Stimulated activated CD4-positive, alpha-beta T cell treated with anti-CD3 and anti-CD28 coated beads, Interleukin-12 subunit alpha, Interleukin-12 subunit beta, amount 100 ng/mL, for 48 hours (primary cell): ENCODE measurements around the gene DDX39B.
"Not testable (repeated sequence)": the region's sequence is repeated elsewhere in the genome, so short reads cannot be mapped to it uniquely, and the experiment has no call there.

Experiments
- DNase-seq, 3 donors: peaks; one replicate each; pipeline ENCODE4 v3.0.0-alpha.2; 2020; ENCODE audit warnings: low read depth in 2 of 3, low spot score in 1 of 3

DDX39B gene

GRCh38 chr6:31541658-31542521, at the start of gene DDX39B:
Gene DDX39B (minus strand): TSS chr6:31542003. CDS start chr6:31540532, 1,471 bp downstream.
- DNase-seq, result peak; percentile 86 to 92 (median 89)

GRCh38 chr6:31590691-31591090, 48.9 kb upstream of the DDX39B start:
- DNase-seq, result not testable (repeated sequence)

GRCh38 chr6:31588871-31589650, 47.3 kb upstream of the DDX39B start:
- no peak for DNase-seq

GRCh38 chr6:31587791-31588777, 46.3 kb upstream of the DDX39B start:
- no peak for DNase-seq

- DNase-seq, result no peak
Measured at GRCh38 chr6:31586599-31587281, 44.9 kb upstream of the DDX39B start.

- DNase-seq, result no peak
Measured at GRCh38 chr6:31586008-31586407, 44.2 kb upstream of the DDX39B start, which contains the start of gene LST1. Gene LST1 (plus strand): TSS chr6:31586277. CDS start chr6:31587300, 1,023 bp downstream.

- DNase-seq, result no peak
Measured at GRCh38 chr6:31585491-31585890, 43.7 kb upstream of the DDX39B start.

- DNase-seq, result no peak
Measured at GRCh38 chr6:31582230-31582643, 40.4 kb upstream of the DDX39B start, which contains the start of gene LTB. Gene LTB (minus strand): TSS chr6:31582424. CDS start chr6:31582417, 7 bp downstream.

- no peak for DNase-seq
Measured at GRCh38 chr6:31581434-31582229, 39.8 kb upstream of the DDX39B start.

GRCh38 chr6:31580807-31581433, 39.1 kb upstream of the DDX39B start:
- DNase-seq, result peak; percentile 78 to 88 (median 83)

GRCh38 chr6:31580438-31580740, 38.6 kb upstream of the DDX39B start:
- DNase-seq, result no peak

GRCh38 chr6:31579546-31580437, 38.0 kb upstream of the DDX39B start:
- DNase-seq, result no peak

GRCh38 chr6:31579119-31579505, 37.3 kb upstream of the DDX39B start:
- no peak for DNase-seq

- no peak for DNase-seq
Measured at GRCh38 chr6:31578184-31579118, 36.6 kb upstream of the DDX39B start.

- DNase-seq, result no peak
Measured at GRCh38 chr6:31577579-31577966, 35.8 kb upstream of the DDX39B start.

GRCh38 chr6:31576897-31577578, 35.2 kb upstream of the DDX39B start:
- DNase-seq, result no peak
